GM12872 (cell line): Measurements from ENCODE around the gene NEK2.

ENCODE experiments used
- CTCF ChIP-seq: IDR thresholded peaks from 3 replicates; pipeline ENCODE4 v1.5.1; 2011; ENCODE audit warnings: low read depth, mild to moderate bottlenecking, low read length, moderate library complexity; ENCODE audit not compliant: insufficient read depth

NEK2 gene

DNA sequence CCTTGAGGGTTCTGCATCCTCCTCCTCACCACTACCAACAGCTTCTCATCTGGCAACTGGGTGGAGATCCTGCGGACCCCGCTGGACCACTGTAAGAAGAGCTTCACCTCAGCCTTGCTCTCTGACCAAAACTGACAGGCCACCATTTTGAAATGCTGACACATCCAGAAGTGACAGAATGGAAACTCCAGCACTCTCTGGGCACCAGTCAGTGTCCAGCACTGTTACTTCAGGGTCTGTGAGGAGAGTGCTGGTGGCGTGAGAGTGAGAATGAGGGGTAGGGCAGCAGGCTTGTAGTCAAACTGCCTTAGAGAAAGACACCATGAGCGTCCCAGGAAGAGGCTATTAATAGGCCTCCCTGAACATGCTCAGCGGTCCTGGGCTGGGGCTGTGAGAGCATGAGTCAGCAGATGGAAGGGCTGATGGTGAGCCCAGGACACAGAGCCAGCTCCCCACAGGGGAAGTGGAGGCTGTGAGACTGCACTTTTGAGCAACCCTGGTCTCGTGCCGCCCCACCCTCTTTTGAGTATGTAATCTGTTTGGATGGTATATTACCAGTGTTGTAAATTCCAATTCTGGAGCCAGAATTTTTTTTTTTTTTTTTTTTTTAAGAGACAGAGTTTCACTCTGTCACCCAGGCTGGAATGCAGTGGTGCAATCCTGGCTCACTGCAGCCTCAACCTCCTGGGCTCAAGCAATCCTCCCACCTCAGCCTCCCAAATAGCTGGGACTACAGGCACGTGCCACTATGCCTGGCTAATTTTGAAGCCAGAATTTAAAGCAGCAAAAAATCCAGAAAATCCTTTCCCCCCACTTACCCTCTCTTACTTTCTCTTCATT lies 62.1 kb downstream of the NEK2 start:
- no peak for TF ChIP-seq CTCF

DNA sequence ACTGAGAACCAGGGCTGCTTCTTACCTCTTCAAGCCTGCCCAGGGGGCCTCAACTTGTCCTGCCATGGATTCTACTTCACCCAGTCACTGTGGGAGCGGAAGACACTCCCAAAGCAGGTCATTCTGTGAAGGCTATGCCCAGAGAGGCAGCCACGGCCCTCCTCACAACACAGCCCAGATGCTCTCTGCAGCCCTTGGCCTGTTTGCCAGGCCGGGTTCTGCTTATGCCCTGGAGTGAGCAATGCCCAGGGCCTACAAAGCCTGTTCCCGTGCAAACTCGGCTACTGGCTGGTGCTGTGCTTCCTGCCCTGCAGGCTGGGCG lies 62.7 kb downstream of the NEK2 start:
- TF ChIP-seq CTCF = no peak
